Measurements from ENCODE around the gene PROM1.

GRCh38 chr4:15989424-15989823 is 94.4 kb downstream of the PROM1 start:
- TF ChIP-seq CTCF (IDR thresholded peaks at IDR 0.05) (no peak), POLR2A (IDR thresholded peaks at IDR 0.05) (no peak)
